IMR-90 (cell line): ENCODE data around the gene PC. TPM values are rescaled to one million over a fixed set of nuclear protein-coding genes. Genes with fewer than 3 reads are reported as not detected.

Experiments
- ATAC-seq: fragments of 200-7000 bp; cut with Tn5 transposase; 2 replicates; pipeline ENCODE4 v1.9.1; 2020; ENCODE audit warnings: low read depth, mild to moderate bottlenecking, moderate library complexity
- BruUV-seq: library from RNA; stranded (reverse); fragments of 400-500 nt; replicated peaks from 2 replicates; lab custom pipeline; 2021; lab: Mats Ljungman, UMichigan
- CTCF ChIA-PET: fragments of 300-600 bp; formaldehyde crosslinking; extraction: SDS; loops from one replicate; lab custom pipeline; 2021; ENCODE audit warnings: antibody characterized with exemption; lab: Yijun Ruan, JAX
- POLR2A ChIA-PET: fragments of 300-600 bp; sonication (Branson Sonifier 250); formaldehyde crosslinking; loops from one replicate; lab custom pipeline; 2022; ENCODE audit warnings: antibody characterized with exemption; ENCODE audit not compliant: unreplicated experiment; lab: Charles Lee
- DNase-seq: peaks from one replicate; pipeline ENCODE4 v3.0.0; 2013
- H2AFZ ChIP-seq: replicated peaks from 2 replicates; pipeline ENCODE3; 2013; ENCODE audit warnings: low read length, mild to moderate bottlenecking; ENCODE audit not compliant: poor library complexity
- H2AK5ac ChIP-seq: 2 replicates; pipeline ENCODE4 v1.6.1; 2013; ENCODE audit warnings: low read depth, low read length, inconsistent platforms
- H2AK9ac ChIP-seq: replicated peaks from 2 replicates; pipeline ENCODE3; 2013; ENCODE audit warnings: mild to moderate bottlenecking, low read depth, low read length, moderate library complexity; ENCODE audit not compliant: poor library complexity
- H2BK120ac ChIP-seq: 2 replicates; pipeline ENCODE4 v1.6.1; 2013; ENCODE audit warnings: low read depth, low read length, inconsistent platforms
- H2BK15ac ChIP-seq: 3 replicates; pipeline ENCODE4 v1.6.1; 2013; ENCODE audit warnings: low read depth, low read length, inconsistent platforms
- H2BK20ac ChIP-seq: 2 replicates; pipeline ENCODE4 v1.6.1; 2013; ENCODE audit warnings: low read depth, mild to moderate bottlenecking, inconsistent platforms, low read length, moderate library complexity
- H2BK5ac ChIP-seq: 2 replicates; pipeline ENCODE4 v1.6.1; 2013; ENCODE audit warnings: mild to moderate bottlenecking, low read depth, low read length, inconsistent platforms; ENCODE audit not compliant: poor library complexity, severe bottlenecking
- H3K14ac ChIP-seq: replicated peaks from 2 replicates; pipeline ENCODE4 v1.6.1; 2013; ENCODE audit warnings: low read depth, low read length, inconsistent platforms
- H3K18ac ChIP-seq: 2 replicates; pipeline ENCODE4 v1.6.1; 2013; ENCODE audit warnings: low read depth, low read length, control low read depth
- H3K23ac ChIP-seq: 2 replicates; pipeline ENCODE4 v1.6.1; 2013; ENCODE audit warnings: low read depth, low read length, inconsistent platforms
- H3K27ac ChIP-seq: 2 replicates; pipeline ENCODE4 v1.5.1; 2013; ENCODE audit warnings: mild to moderate bottlenecking, control low read depth, low read length; ENCODE audit not compliant: insufficient read depth
- H3K27me3 ChIP-seq: 2 replicates; pipeline ENCODE4 v1.6.1; 2013; ENCODE audit warnings: low read length; ENCODE audit not compliant: control insufficient read depth, insufficient read depth
- H3K36me3 ChIP-seq: 2 replicates; pipeline ENCODE4 v1.6.1; 2013; ENCODE audit warnings: low read length, mixed read lengths; ENCODE audit not compliant: control insufficient read depth, insufficient read depth
- H3K4ac ChIP-seq: 2 replicates; pipeline ENCODE4 v1.6.1; 2013; ENCODE audit warnings: low read depth, low read length, inconsistent platforms
- H3K4me1 ChIP-seq: 2 replicates; pipeline ENCODE4 v1.6.1; 2013; ENCODE audit warnings: low read length, mixed read lengths; ENCODE audit not compliant: control insufficient read depth, insufficient read depth
- H3K4me2 ChIP-seq: 2 replicates; pipeline ENCODE4 v1.6.1; 2013; ENCODE audit warnings: low read depth, mild to moderate bottlenecking, control low read depth, low read length, moderate library complexity
- H3K4me3 ChIP-seq: 2 replicates; pipeline ENCODE4 v1.5.1; 2013; ENCODE audit warnings: low read depth, mild to moderate bottlenecking, control low read depth, low read length, moderate library complexity; ENCODE audit not compliant: insufficient read depth
- H3K56ac ChIP-seq: 2 replicates; pipeline ENCODE4 v1.6.1; 2013; ENCODE audit warnings: low read length, inconsistent platforms; ENCODE audit not compliant: insufficient read depth; ENCODE audit errors: extremely low read depth
- H3K79me1 ChIP-seq, 2 experiments: 2 replicates each; pipeline ENCODE4 v1.6.1; 2013; ENCODE audit warnings: low read length in 2 of 2, inconsistent platforms in 1 of 2, low read depth in 1 of 2
- H3K9ac ChIP-seq: 2 replicates; pipeline ENCODE4 v1.6.1; 2013; ENCODE audit warnings: low read depth, low read length, control low read depth
- H3K9me1 ChIP-seq: 2 replicates; pipeline ENCODE4 v1.6.1; 2013; ENCODE audit warnings: low read length, inconsistent platforms; ENCODE audit not compliant: insufficient read depth
- H3K9me3 ChIP-seq: 2 replicates; pipeline ENCODE4 v1.6.1; 2013; ENCODE audit warnings: low read length; ENCODE audit not compliant: control insufficient read depth, insufficient read depth
- H4K20me1 ChIP-seq: 2 replicates; pipeline ENCODE4 v1.6.1; 2013; ENCODE audit warnings: low read length, inconsistent platforms; ENCODE audit not compliant: insufficient read depth
- H4K5ac ChIP-seq: 2 replicates; pipeline ENCODE4 v1.6.1; 2013; ENCODE audit warnings: mild to moderate bottlenecking, low read depth, low read length, control low read depth
- H4K8ac ChIP-seq, 2 experiments: 2 replicates each; pipeline ENCODE4 v1.6.1; 2013; ENCODE audit warnings: low read depth in 2 of 2, low read length in 2 of 2, control low read depth in 1 of 2, inconsistent platforms in 1 of 2
- H4K91ac ChIP-seq: 2 replicates; pipeline ENCODE4 v1.6.1; 2013; ENCODE audit warnings: low read depth, low read length, inconsistent platforms; ENCODE audit not compliant: insufficient read depth
- CEBPB ChIP-seq: IDR thresholded peaks from 2 replicates; pipeline ENCODE4 v1.6.1; 2012; ENCODE audit warnings: low read depth, low read length, improper control_type of control experiment
- MAZ ChIP-seq: IDR thresholded peaks from 2 replicates; pipeline ENCODE4 v1.6.1; 2012; ENCODE audit warnings: low read depth, mild to moderate bottlenecking, low read length, improper control_type of control experiment, moderate library complexity, borderline replicate concordance
- MXI1 ChIP-seq: IDR thresholded peaks from 2 replicates; pipeline ENCODE4 v1.6.1; 2012; ENCODE audit warnings: low read depth, mild to moderate bottlenecking, low read length, moderate library complexity, borderline replicate concordance
- RFX5 ChIP-seq: IDR thresholded peaks from 2 replicates; pipeline ENCODE4 v1.8.0; 2012; ENCODE audit warnings: low read depth, mild to moderate bottlenecking, low read length, moderate library complexity
- SMC3 ChIP-seq: fragments of 150-350 bp; IDR thresholded peaks from 2 replicates; pipeline ENCODE4 v1.6.1; 2016; ENCODE audit warnings: low read depth, mild to moderate bottlenecking, antibody characterized with exemption, low read length, moderate library complexity
- WGBS, 2 experiments: methylation state at CpG; one replicate each; pipeline versions ENCODE4 v1.1.5 to v1.1.7; 2013; ENCODE audit warnings: missing lambda C conversion rate in 2 of 2; ENCODE audit not compliant: insufficient read length in 1 of 2; ENCODE audit errors: extremely low coverage in 2 of 2; 5-methylcytosine and 5-hydroxymethylcytosine counted together
- dilution Hi-C: fragments of 300-500 bp; cut with HindIII; formaldehyde crosslinking; loops from one replicate; pipeline ENCODE4 v1.14.3; 2018; ENCODE audit warnings: low sequenced_read_pairs; ENCODE audit not compliant: unreplicated experiment
- in situ Hi-C: fragments of 300-500 bp; cut with MboI; formaldehyde crosslinking; loops from 3 replicates; pipeline ENCODE4 v1.14.3; 2019; ENCODE audit warnings: low sequenced_read_pairs, inconsistent platforms, mixed read lengths
- intact Hi-C: fragments of 100-400 bp; cut with micrococcal nuclease; formaldehyde crosslinking; loops from 2 replicates; pipeline ENCODE4 v1.10.0; 2022
- polyA plus RNA-seq, 3 experiments: library from polyadenylated mRNA; depleted of rRNA; stranded (reverse); fragments of >200 nt; gene quantifications; 2 replicates each; pipeline ENCODE4 v1.2.3, GENCODE V29; 2012; ENCODE audit warnings: low replicate concordance in 1 of 3
- total RNA-seq: library from RNA; depleted of rRNA; stranded (reverse); fragments of >200 nt; gene quantifications from 2 replicates; pipeline ENCODE4 v1.2.3, GENCODE V29; 2012
- TF ChIP-seq, protein P1 (sequence below): fragments of 150-350 bp; IDR thresholded peaks from 2 replicates; pipeline ENCODE4 v1.6.1; 2017; ENCODE audit warnings: mild to moderate bottlenecking, antibody characterized with exemption, low read length, low read depth
- TF ChIP-seq, protein P2 (sequence below): conservative IDR thresholded peaks from 2 replicates; pipeline ENCODE4 v1.5.1; 2012; ENCODE audit warnings: mild to moderate bottlenecking, low read depth, low read length, improper control_type of control experiment

The PC gene
- total and polyA plus RNA-seq, 2 of the 4 experiments (the other 2 are of a cell fraction) = 13.6 to 15.7 TPM

DNA sequence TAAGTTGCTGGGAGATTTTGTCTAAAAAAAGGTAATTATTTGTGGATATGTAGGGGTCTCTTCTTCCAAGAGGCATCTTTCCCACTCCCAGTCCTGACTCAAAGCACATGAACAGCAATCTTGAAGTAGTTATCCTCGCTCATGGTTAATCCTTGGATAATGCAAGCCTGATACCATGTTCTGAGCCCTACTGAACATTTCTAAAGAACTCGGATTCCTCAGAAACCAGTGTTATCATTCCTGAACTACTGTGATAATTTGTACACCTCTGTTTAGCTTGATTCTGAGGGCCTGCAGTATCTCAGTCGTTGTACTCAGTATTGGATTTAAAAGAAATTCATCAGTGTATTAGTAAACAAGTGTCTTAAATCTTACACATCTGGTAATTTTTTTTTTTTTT, 137.3 kb downstream of the PC start:
- Histone ChIP-seq H2BK5ac (no peak overlapping the region), H3K18ac (no peak overlapping the region), H2AK9ac (no peak overlapping the region), H3K27ac (no peak overlapping the region), H3K14ac (no peak overlapping the region), H3K79me1 (no peaks in the 10 kb centered on the region), H3K4me1 (peaks cover 2% of the 10 kb centered on the region; the same call in 1 of the 2 replicates), H3K27me3 (no peaks in the 10 kb centered on the region), H3K23ac (no peak overlapping the region), H4K8ac (no peak overlapping the region), H4K5ac (no peak overlapping the region), H2AFZ (no peak overlapping the region), H3K56ac (no peak overlapping the region), H3K4me3 (no peak overlapping the region), H4K20me1 (no peaks in the 10 kb centered on the region), H3K9ac (no peak overlapping the region), H3K4ac (no peak overlapping the region), H4K91ac (no peak overlapping the region), H3K4me2 (no peak overlapping the region), H3K9me1 (no peaks in the 10 kb centered on the region), H3K9me3 (no peaks in the 10 kb centered on the region), H2AK5ac (no peak overlapping the region), H3K36me3 (peaks cover 2% of the 10 kb centered on the region; the same call in 1 of the 2 replicates), H2BK120ac (no peak overlapping the region), H2BK20ac (no peak overlapping the region), H2BK15ac (no peak overlapping the region)
- CTCF ChIA-PET = interaction anchor here (1.3 kb wide), 1 partner anchor 13 kb away, joined by 4 read pairs; no protein-coding TSS in a partner anchor
- intact Hi-C loops (no loop called here), in situ Hi-C loops (no loop called here), dilution Hi-C loops (no loop called here)
- POLR2A ChIA-PET = no interaction called here
- BruUV-seq = no TSS peak
- WGBS, 2 experiments = no CpG with 5 or more reads among the region's 3 CpGs
- TF ChIP-seq MXI1 (no peak), SMC3 (no peak), CEBPB (no peak), MAZ (no peak), RFX5 (no peak)
- TF ChIP-seq, protein P1, sequence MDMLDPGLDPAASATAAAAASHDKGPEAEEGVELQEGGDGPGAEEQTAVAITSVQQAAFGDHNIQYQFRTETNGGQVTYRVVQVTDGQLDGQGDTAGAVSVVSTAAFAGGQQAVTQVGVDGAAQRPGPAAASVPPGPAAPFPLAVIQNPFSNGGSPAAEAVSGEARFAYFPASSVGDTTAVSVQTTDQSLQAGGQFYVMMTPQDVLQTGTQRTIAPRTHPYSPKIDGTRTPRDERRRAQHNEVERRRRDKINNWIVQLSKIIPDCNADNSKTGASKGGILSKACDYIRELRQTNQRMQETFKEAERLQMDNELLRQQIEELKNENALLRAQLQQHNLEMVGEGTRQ = no peak
- TF ChIP-seq, protein P2, sequence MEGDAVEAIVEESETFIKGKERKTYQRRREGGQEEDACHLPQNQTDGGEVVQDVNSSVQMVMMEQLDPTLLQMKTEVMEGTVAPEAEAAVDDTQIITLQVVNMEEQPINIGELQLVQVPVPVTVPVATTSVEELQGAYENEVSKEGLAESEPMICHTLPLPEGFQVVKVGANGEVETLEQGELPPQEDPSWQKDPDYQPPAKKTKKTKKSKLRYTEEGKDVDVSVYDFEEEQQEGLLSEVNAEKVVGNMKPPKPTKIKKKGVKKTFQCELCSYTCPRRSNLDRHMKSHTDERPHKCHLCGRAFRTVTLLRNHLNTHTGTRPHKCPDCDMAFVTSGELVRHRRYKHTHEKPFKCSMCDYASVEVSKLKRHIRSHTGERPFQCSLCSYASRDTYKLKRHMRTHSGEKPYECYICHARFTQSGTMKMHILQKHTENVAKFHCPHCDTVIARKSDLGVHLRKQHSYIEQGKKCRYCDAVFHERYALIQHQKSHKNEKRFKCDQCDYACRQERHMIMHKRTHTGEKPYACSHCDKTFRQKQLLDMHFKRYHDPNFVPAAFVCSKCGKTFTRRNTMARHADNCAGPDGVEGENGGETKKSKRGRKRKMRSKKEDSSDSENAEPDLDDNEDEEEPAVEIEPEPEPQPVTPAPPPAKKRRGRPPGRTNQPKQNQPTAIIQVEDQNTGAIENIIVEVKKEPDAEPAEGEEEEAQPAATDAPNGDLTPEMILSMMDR = no peak
- ATAC-seq (peak; percentile 21; the same call in 1 of the 2 replicates), DNase-seq (no peak)
